GM18519 (cell line): ENCODE results near the gene HS3ST5.
"Not testable (repeated sequence)": the region's sequence is repeated elsewhere in the genome, so short reads cannot be mapped to it uniquely, and the experiment has no call there.

Experiments used
- ATAC-seq: cut with Tn5 transposase; IDR thresholded peaks from one replicate; pipeline ENCODE4 v1.9.1; 2021; ENCODE audit warnings: mild to moderate bottlenecking, moderate library complexity; ENCODE audit not compliant: unreplicated experiment, low FRiP score

The HS3ST5 gene

DNA sequence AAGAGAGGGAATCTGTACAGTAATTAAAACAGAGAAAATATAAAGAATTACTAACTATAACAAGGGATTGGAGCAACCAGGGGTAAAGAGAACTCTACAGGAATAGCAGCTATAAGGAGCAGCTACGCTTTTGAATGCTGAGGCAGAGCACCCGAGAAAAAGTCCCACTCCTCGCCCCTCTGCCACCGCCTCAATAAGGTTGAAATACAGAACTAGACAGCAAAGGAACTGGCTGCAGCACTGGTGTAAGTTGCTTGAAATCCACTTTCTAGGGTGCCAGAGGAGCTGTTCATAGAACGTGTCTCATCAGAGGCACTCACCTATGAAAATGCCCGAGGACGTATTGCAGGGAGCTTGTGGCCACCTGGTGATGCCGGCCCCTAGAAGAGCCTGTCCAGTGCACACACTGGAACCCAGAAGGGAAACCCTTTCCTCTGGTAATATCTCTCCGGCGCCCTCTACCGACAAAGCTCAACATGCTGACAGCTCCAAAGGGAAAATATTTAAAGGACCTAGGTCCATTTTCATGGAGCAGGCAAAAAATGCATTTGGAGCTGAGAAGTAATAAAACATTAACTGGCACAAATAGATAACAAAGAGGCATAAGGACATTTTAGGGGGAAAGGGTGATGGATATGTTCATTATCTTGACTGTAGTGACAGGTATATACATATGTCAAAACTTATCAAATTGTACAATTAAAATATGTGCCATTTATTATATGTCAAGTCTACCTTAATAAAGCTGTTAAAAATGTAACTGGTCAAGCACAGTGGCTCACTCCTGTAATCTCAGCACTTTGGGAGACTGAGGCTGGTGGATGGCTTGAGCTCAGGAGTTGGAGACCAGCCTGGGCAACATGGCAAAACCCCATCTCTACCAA is 234.5 kb downstream of the HS3ST5 start:
- no peak for ATAC-seq

DNA sequence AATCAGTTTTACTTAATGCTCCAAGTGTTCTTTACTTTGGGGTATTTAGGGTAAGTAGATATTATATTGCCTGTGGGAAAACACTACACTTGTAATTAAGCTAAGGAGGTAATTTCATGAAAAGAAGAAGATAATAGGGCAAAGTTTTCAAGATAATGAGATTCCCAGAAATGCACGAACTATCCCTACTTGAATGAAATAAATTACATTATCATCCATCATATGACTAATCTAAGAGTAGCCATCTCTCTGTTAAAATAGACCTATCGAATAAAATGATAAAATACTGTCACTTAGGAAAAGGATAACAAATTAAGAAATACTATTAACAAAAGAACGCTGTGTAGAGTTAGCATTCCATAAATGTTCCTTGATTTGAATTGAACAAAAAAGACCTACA is 236.8 kb downstream of the HS3ST5 start:
- ATAC-seq, result no peak

DNA sequence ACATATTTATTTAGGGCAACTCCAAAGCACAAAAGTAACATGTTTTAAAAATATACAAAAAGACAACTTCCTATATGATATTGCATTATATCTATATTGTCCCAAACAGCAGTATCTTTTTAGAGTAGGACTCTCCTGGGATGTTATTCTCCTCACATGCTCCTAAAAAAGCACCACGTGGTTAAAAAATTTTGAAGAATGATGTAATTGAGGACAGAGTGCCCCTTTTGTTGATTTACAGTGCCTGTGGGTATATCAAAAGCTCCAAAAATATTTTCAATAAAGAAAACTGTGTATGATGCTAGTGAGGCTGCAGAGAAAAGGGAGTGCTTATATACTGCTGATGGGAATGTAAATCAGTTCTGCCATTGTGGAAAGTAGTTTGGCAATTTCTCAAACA is 241.6 kb downstream of the HS3ST5 start:
- ATAC-seq, result no peak

DNA sequence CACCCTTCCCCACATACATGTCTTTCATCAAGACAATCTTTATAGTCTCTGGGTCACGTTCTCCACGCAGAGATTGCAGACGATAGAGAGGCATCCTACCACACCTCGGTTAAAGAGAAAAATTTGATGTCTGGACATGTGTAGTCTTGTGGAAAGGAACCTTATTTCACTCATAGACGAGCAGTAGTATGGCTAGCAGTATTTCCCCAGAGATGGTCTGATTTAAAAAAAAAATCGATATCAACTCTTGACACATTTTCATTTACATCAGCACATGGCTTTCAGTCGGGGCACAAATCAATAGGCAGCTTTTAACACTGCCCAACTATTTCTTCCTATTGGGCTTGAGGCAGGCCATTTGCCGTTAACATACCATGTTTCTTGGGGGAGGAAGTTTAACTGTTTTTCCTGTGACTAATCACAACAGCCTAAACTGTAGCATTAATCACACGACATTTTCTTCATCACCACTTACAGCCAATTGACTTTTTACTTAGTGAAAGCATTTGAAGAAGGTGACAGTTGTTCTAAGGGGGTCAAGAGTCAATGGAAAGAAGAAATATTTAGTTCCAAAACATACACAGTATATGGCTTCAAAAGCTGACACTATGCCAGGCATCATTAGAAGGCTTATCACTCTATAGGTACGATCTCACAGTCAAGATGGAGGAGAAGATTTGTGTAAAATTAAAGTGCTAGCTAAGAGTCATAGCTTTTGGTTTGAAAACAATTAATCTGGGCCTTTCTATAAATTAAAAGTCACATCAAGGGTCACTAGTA is 242.4 kb downstream of the HS3ST5 start:
- no peak for ATAC-seq

DNA sequence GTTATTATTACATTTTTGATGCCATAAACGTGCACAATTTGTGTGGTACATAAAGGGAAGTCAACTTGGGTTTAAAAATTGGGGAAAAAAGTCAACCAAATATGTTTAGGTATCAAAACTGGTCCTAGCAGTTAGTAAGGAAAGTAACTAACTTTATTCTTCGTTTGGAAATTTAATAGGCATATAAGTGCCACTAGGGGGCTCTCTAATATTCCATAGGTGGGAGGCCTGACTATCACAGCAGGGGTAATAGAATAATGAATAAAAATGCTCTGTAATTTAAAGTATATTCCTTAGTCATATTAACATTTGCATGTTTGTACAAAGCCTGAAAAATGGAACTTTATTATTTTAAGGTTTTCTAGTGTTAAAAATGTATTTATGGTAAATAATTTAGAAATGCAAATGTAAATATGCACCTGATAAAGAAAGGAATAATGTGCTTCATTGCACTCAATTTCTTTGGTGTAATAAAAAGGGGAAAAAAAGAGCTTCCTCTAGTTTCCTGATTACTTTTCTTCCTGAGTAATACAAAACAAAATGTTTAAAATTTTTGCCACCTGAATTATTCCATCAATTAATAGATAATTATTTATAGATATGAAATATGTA is 246.2 kb downstream of the HS3ST5 start:
- ATAC-seq, result no peak

DNA sequence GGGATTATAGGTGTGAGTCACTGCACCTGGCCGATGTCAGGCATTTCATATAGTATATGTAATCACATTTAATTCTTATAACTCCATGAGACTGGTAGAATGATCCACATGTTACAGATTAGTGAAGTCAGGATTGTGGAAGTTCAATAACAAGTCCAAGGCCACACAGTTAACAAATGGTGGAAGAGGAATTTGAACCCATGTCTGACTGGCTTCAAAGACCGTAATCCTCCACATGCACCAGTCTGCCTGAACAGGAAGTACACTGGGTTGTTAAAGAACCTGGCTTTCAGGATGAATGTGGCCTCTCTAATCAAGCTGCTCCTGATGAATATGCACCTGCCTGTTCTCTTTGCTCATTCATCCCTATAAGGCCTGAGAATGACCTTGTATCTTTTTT is 249.9 kb downstream of the HS3ST5 start:
- ATAC-seq, result no peak

DNA sequence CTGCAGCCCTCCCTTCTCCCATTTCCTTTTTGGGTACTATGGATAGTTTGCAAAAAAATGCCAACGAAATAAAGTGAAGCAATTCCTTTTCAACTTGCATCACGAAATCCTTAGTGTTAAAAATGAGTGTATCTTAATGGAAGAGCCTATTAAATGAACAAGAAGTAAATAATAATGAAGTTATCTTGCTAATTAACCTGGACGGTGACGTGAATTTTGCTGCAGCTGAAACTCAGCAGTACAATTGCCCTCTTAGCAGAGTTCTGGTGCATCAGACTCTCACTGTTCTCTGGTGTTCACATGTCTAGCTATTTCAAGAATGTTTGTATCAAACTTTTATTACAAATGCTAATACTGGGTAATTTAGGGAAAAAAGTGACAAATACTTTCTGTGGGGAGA is 252.2 kb downstream of the HS3ST5 start:
- ATAC-seq, result no peak

DNA sequence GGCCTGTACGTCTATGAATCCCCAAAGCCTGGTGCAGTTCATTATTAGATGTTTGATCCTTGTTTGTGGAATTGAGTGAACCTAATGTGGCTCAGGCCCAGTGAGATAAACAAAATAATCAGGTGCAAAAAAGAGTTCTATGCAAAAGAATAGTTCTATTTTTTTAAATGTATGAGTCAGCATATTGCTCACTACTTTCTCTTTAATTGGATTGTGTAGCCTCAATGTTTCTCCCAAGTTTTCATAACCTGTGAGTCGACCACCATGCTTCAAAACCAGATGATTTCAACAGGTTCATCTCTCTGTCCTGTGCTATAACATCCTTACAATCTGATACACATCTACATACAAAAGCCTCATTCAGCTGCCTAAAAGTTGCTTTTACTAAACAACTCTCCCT is 255.3 kb downstream of the HS3ST5 start:
- no peak for ATAC-seq

DNA sequence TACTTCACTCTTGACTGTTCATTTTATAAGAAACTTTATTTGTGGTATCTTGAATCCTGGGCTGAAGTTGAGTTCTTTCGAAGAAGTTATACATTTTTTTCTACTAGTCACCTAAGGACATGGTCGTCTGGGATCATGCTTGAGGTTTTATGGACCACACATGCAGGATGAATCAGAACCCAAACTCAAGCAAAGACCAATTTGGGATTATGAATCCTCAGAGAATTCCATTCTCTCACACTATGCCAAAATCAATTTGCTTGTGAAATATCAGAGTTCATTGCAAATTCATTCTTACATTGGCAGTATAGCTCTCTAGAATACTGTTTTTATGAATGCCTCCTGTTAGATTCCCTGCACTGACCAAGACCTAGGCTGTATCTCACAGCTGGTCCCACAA is 257.6 kb downstream of the HS3ST5 start:
- ATAC-seq, result no peak

DNA sequence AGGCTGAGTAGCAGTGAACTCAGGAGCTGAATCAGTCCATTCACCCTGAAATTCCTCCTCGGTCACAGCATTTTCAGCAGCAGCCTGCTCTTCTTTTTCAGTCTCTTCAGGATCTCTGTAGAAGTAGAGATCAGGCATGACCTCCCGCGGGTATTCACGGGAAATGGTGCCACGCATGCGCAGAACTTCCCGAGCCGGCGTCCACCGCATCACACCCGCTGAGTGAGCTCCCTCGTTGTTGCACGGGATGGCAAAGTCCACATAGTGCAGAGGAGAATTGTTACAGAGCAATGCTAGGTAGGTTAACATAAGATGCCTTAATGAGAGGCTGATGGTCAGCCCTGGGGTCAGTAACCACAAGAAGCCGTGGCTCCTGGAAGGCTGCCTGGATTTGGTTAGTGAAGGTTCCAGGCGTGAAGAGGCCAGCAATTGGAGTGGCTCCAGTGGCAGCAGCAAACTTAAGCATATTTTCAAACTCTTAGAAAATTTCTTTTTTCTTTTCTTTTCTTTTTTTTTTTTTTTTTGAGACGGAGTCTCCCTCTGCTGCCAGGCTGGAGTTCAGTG is 258.4 kb downstream of the HS3ST5 start:
- no peak for ATAC-seq

DNA sequence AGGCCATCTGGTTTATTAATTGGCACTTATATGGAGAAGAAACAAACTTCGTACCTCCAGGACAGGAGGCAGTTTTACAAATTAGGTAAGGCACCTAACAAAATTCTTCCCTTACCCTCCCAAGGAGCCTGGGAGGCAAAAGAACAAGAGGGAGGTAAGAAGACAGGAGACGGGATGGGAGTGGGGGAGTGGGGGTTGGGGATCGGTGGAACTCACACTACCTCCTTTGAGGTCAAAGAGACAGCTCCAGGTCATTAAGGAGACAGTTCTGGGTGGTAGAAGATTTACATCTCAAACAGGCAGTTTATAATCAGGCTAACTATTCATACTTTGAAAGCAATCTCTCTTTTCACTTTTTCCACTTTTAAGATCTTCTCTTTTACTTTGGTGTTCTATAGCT is 259.6 kb downstream of the HS3ST5 start:
- no peak for ATAC-seq

DNA sequence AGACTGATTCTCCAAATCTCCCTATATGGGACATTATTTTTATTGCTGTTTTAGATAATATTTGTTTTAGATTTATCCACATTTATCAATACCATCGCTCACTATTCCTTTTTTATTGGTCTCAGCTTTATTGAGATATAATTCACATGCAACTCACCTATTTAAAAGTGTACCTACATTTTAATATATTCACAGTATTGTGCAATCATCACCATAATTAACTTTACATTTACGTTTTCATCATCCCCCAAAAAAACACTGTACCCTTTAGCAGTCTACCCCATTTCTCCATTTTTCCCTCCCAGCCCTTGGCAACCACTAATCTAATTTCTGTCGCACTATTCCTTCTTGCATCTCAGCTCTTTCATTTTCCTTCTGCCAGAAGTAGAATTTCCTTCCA is 261.1 kb downstream of the HS3ST5 start:
- no peak for ATAC-seq

DNA sequence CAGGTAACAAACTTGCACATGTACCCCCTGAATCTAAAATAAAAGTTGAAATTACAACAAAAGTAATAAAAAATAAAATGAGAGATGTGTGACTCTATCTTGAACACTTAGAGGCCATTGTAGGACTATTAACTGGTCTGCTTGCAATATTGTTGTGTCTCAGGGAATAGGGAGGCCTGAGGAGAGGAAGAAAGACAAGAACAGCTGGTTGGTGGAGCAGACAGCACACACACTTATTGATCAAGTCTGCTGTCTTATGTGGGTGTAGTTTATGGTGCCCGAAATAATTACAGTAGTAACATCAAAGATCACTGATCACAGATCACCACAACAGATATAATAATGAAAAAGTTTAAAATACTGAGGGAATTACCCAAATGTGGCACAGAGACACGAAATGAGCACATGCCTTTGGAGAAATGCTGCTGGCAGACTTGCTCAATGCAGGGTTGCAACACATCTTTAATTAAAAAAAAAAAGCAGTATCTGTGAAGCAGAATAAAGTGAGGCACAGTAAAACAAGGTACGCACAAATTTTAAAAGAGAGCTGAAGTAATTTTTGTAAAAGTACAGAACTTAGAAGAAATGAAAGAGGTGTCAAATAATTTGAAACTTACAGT is 261.8 kb downstream of the HS3ST5 start:
- no peak for ATAC-seq

DNA sequence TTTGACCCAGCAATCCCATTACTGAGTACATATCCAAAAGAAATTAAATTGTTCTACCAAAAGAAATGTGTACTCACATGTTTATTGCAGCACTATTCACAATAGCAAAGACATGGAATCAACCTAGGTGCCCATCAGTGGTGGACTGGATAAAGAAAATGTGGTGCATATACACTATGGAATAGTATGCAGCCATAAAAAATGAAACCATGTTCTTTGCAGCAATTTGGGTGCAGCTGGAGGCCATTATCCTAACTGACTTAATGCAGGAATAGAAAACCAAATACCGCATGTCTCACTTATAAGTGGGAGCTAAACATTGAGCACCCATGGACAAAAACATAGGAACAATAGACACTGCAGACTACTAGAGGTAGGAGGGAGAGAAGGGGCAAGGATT is 262.4 kb downstream of the HS3ST5 start:
- not testable (repeated sequence) for ATAC-seq

DNA sequence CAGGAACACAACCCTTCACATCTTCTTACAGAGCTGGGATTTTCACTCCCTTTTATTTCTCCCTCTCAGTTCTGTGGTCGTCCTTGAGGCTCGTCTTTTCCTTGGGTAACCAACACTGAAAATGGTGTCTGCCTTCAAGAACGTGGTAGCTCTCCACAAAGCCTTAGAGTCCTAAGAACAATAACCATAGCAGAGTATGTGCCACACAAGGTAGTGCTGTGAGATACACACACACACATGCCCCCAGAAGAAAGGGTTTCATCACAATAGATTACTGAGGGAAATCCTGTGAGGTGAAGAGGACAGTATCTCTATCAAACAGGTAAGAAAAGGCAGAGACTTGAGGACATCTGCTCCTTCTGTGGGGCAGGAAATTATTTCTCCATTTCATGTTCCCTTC is 267.0 kb downstream of the HS3ST5 start:
- ATAC-seq, result no peak

DNA sequence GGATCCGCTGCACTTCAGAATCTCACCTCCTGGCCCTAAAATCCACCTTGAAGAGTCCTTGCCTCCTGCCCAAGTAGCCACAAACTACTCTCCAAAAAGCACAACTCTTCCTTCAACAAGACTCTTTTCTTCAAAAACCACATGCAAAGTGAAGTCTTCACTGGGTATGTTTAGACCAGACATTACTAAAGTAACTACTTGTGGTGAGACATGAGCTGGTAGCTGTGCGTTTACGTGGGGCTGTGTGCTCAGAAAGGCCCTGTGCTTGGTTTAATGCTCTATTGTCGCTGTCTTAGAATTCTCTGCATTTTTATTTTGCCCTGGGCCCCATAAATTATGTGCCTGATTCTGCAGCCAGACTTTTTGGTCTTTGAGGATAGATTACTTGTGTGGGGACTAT is 267.5 kb downstream of the HS3ST5 start:
- no peak for ATAC-seq

DNA sequence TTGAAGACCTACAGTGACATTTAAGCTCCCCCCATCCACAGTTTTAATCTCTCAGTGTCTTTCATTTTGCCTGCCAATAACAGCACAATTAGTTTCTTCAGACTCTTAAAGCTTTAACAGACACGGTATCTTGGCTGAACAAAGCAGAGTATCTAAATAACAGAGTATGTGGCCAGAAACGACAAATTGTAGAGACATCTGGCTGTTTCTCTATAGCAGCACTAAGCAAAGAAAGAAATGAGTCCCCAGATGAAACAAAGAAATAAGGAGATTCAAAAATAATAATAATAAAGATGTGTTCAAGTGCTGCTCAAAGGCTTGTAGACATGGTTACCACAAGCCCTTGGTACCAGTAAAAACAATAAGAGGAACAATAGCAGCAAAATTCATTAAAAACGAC is 274.1 kb downstream of the HS3ST5 start:
- ATAC-seq, result no peak

DNA sequence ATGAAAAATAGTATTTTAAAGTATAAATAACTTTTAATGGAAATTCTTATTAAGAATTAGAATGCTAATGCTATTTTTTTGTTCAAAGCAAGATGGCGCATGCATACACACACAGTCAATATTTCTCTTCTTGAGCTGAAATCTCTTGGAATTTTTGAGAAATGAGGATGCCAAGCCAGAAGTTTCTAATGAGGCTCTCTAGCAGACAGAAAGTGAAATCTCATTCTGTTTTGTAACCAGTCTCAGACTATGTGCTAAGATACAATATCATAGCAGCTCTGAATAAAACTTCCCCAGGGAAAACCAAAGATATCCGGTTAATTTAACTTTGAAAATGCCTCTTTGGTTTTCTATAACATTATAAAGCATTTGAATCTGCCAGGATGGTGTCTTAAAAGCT is 274.7 kb downstream of the HS3ST5 start:
- ATAC-seq, result no peak

DNA sequence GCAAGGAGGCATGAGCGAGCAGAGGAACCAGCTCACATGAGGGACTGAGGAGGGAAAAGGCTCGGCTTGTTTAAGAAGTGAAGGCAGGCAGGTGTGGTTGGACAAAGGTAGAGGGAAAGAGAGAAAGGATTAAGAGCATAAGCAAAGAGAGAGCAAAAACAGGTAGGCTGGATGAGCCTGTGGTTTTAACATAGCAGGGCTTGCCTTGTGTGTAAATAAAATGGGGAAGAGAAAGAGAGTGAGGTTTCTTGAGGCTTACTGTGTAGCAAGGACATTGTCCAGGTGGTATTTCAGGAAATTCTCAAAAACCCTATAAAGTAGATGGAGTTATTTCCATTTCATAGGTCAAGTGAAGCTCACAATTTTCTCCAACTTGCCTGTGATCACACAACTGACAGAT is 278.0 kb downstream of the HS3ST5 start:
- peak; percentile 35 for ATAC-seq

DNA sequence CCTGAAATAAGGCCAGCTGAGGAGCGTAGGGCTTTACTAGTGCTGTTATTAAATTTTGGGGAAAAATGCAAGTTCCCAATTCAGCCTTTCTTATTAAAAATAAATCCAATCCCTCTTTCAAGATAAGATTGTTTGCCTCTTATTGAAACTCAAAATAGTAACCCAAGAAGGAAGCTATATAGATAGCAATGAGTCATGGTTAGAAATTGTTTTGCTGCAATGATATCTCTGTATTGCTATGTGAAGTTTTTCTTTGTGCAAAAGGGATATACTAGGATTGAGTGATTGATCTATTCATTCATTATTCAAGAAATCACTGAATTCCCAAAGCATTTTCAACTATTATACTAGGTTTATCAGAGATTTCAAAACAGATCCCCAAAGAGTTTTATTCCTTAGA is 278.9 kb downstream of the HS3ST5 start:
- ATAC-seq, result no peak

DNA sequence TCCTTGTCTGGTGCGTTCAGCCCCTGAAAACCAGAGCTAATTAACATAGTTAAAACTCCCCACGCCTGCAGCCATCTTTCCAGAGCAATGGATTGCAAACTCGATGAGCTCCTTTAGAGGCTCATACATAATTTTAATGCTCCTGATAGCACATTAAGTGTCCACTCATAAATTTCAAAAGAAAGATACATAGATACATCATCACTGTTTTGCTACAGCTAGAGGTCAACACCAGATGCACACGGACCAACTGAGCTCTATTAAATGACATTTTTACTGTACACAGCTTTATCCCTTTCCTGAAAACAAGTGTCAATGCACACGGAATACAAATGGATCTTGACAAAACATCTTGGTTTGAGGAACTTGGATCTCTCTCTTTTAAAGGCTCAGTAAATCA is 280.6 kb downstream of the HS3ST5 start:
- ATAC-seq, result no peak
